Muscle layer of colon (tissue), 2 donors: ENCODE measurements around the gene TRAF3.
"Not testable (repeated sequence)": the region's sequence is repeated elsewhere in the genome, so short reads cannot be mapped to it uniquely, and the experiment has no call there.

ENCODE experiments used
- H3K27ac ChIP-seq: one replicate; pipeline ENCODE4 v1.7.0; 2013; ENCODE audit warnings: low read depth, mild to moderate bottlenecking, low read length, moderate library complexity
- H3K27me3 ChIP-seq, 2 donors: one replicate each; pipeline ENCODE4 v1.7.0; 2013; ENCODE audit warnings: low read length in 2 of 2, mild to moderate bottlenecking in 2 of 2; ENCODE audit not compliant: insufficient read depth in 2 of 2, control insufficient read depth in 1 of 2
- H3K36me3 ChIP-seq: one replicate; pipeline ENCODE4 v1.7.0; 2013; ENCODE audit warnings: mild to moderate bottlenecking, low read length; ENCODE audit not compliant: insufficient read depth
- H3K4me1 ChIP-seq: one replicate; pipeline ENCODE4 v1.7.0; 2013; ENCODE audit warnings: mild to moderate bottlenecking, low read length; ENCODE audit not compliant: insufficient read depth
- H3K4me3 ChIP-seq, 2 donors: one replicate each; pipeline ENCODE4 v1.7.0; 2013; ENCODE audit warnings: low read length in 2 of 2, low read depth in 1 of 2, mild to moderate bottlenecking in 1 of 2, moderate library complexity in 1 of 2
- H3K9ac ChIP-seq: one replicate; pipeline ENCODE4 v1.7.0; 2013; ENCODE audit warnings: low read length
- H3K9me3 ChIP-seq: one replicate; pipeline ENCODE4 v1.7.0; 2013; ENCODE audit warnings: mild to moderate bottlenecking, low read length
- donor health status: abdominal sarcoma.
- donor health status: Adenocarcinoma of cecum.

The TRAF3 gene

DNA sequence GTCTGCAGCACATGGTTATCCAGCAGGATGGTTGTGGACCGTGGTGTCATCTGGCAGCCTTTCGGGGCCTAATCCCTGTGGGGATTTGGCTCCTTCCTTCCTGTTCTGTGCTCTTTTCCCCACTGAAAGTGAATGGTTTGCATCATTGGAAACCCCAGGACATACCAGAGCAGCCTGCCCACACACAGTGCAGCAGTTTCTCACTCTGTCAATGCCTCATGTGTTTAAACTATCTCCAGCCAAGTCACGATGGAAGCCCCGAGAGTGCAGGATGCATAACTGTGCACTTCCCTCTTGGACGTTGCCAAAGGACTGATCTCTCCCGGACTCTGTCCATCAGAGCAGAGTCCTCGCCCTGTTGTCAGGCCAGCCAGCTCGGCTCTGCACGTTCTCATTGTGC lies 116.2 kb downstream of the TRAF3 start:
- H3K27ac ChIP-seq = no peak overlapping the region
- H3K4me1 ChIP-seq = peaks cover 13% of the 10 kb centered on the region
- H3K36me3 ChIP-seq = peaks cover 7% of the 10 kb centered on the region

DNA sequence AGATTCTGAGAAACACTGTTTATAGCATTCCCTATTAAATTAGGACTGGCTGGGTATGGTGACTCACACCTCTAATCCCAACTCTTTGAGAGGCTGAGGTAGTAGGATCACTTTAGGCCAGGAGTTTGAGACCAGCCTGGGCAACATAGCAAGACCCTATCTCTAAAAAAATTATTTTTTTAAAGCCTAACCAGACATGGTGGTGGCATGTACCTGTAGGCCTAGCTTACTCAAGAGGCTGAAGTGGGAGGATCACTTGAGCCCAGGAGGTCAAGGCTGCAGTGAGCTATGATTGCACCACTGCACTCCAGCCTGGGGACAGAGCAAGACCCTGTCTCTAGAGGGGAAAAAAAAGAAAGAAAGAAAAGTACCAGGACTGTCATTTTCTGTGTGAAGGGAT lies 119.5 kb downstream of the TRAF3 start:
- H3K27ac ChIP-seq = not testable (repeated sequence)

More for the DNA sequence above, 116.2 kb downstream of the TRAF3 start:
- Histone ChIP-seq H3K4me3 (no peak overlapping the region), H3K9ac (no peak overlapping the region), H3K27me3 (no peaks in the 10 kb centered on the region), H3K9me3 (no peaks in the 10 kb centered on the region)

DNA sequence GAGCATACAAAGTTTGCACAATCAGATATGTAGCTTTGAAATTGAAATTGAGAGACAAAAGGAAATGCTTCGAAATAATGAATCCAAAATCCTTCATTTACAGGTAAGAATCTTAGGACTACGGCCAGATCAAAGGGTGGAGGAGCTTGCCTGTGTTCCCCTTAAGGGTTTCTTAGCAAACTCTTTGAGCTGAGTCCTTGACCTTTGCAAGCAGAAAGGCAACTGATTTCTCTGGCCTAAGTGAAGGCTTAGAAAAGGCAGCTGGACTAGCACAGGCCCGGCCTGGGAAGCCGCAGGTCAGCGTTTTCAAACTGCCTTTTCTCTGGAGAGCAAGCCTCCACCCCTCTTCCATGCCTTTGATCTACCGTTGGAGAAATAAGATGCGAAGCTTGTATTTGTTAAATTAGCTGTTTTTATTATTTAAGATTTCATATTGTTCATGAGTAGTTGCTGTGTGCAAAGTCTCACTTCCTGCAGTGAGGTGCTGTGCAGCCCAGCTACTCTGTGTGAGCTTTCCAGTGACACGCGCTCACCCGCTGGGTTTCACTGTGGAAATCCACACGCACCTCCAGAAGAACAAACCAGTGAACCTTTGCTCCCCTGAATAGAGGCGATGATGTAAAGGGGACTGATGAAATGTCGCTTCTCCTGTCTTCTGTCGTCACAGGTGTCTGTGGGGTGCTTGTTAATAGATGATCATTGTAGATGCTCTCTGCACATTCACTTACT lies 120.2 kb downstream of the TRAF3 start:
- Histone ChIP-seq H3K4me1 (peaks cover 13% of the 10 kb centered on the region), H3K27ac (no peak overlapping the region), H3K9me3 (no peaks in the 10 kb centered on the region)

More for the DNA sequence above, 119.5 kb downstream of the TRAF3 start:
- peaks cover 10% of the 10 kb centered on the region for H3K36me3 ChIP-seq
- not testable (repeated sequence) for H3K4me3 ChIP-seq, H3K9me3 ChIP-seq, H3K27me3 ChIP-seq, H3K9ac ChIP-seq
- H3K4me1 ChIP-seq = peaks cover 13% of the 10 kb centered on the region

GRCh38 chr14:102898298-102898697 lies 121.0 kb downstream of the TRAF3 start:
- H3K36me3 ChIP-seq = peaks cover 10% of the 10 kb centered on the region
- H3K4me1 ChIP-seq = peaks cover 5% of the 10 kb centered on the region
- H3K27me3 ChIP-seq = no peaks in the 10 kb centered on the region
- H3K27ac ChIP-seq = no peak overlapping the region
- H3K4me3 ChIP-seq = no peak overlapping the region
- no peaks in the 10 kb centered on the region for H3K9me3 ChIP-seq
- H3K9ac ChIP-seq = no peak overlapping the region

More for the DNA sequence above, 120.2 kb downstream of the TRAF3 start:
- Histone ChIP-seq H3K9ac (no peak overlapping the region), H3K36me3 (peaks cover 10% of the 10 kb centered on the region), H3K4me3 (no peak overlapping the region), H3K27me3 (no peaks in the 10 kb centered on the region)

- H3K27me3 ChIP-seq = no peaks in the 10 kb centered on the region
- H3K4me1 ChIP-seq = no peaks in the 10 kb centered on the region
- H3K36me3 ChIP-seq = peaks cover 10% of the 10 kb centered on the region
- H3K4me3 ChIP-seq = no peak overlapping the region
- H3K9me3 ChIP-seq = no peaks in the 10 kb centered on the region
- H3K27ac ChIP-seq = no peak overlapping the region
- H3K9ac ChIP-seq = no peak overlapping the region
Observed at GRCh38 chr14:102898776-102899515, 121.7 kb downstream of the TRAF3 start.

DNA sequence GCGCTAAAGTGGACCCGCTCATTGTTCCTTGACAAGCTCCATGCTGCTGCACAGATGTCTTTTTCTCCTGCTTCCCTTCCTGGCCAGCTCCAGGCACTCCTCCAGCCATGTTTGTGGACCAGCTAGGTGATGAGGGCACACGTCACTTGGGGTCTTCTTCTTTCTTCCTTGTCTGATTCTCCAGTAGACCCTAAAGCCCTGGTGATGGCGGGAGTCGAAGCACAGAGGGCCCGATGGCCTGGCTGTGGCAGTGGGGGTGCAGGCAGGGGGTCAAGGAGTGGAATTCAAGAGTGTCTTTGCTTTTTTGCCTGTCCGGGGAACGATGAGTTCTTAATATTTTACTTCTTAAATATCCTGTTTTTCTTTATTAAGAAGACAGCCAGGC lies 122.3 kb downstream of the TRAF3 start:
- no peaks in the 10 kb centered on the region for H3K9me3 ChIP-seq
- H3K4me1 ChIP-seq = no peaks in the 10 kb centered on the region
- H3K4me3 ChIP-seq = no peak overlapping the region
- no peaks in the 10 kb centered on the region for H3K27me3 ChIP-seq
- no peak overlapping the region for H3K9ac ChIP-seq
- H3K36me3 ChIP-seq = peaks cover 10% of the 10 kb centered on the region
- no peak overlapping the region for H3K27ac ChIP-seq

GRCh38 chr14:102900631-102901571 lies 123.7 kb downstream of the TRAF3 start:
- Histone ChIP-seq H3K27ac (no peak overlapping the region), H3K9me3 (no peaks in the 10 kb centered on the region), H3K36me3 (peaks cover 14% of the 10 kb centered on the region), H3K9ac (no peak overlapping the region), H3K4me1 (no peaks in the 10 kb centered on the region), H3K4me3 (no peak overlapping the region), H3K27me3 (no peaks in the 10 kb centered on the region)

DNA sequence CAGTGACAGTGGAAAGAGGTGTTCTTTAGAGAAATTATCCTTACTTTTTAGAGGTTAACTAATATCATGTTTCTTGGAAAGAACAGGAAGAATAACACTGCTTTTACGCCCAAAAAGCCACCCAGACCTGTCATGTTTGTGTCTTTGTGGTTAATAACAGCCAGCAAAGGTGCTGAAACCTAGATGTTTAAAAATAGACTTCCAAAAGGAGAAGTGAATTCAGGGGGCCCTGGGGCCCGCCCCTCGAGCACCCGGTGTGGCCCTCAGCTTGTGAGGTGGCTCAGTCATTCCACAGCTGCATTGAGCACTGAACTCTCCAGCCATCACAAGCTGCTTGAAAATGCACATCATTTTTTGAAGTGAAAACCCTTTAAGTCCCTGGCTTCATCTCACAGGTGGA lies 124.4 kb downstream of the TRAF3 start:
- Histone ChIP-seq H3K9ac (no peak overlapping the region), H3K4me1 (no peaks in the 10 kb centered on the region), H3K27me3 (no peaks in the 10 kb centered on the region), H3K9me3 (no peaks in the 10 kb centered on the region), H3K36me3 (peaks cover 14% of the 10 kb centered on the region), H3K4me3 (no peak overlapping the region), H3K27ac (no peak overlapping the region)

DNA sequence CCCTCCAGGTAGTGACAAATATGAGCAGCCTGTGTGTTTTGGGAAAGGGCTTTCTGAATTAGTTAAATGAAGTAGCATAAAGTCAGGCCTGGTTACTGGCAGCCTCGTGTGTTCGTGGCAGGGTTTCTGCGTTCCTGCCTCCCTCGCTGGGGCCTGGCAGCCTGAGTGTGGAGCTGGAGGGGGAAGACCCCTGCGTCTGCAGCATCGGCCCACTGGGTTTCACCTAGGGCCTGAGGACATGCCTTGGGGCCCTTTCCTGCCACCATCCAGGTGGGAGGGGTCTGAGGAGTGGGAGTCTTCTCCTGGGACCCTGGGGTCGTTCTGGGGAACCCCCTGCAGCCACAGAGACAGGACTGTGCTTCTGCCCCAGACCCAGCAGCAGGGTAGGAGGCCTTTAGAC lies 124.8 kb downstream of the TRAF3 start:
- H3K36me3 ChIP-seq = peaks cover 14% of the 10 kb centered on the region

GRCh38 chr14:102902523-102903247 lies 125.4 kb downstream of the TRAF3 start:
- Histone ChIP-seq H3K9ac (no peak overlapping the region), H3K36me3 (peaks cover 14% of the 10 kb centered on the region), H3K27ac (no peak overlapping the region)

More for the DNA sequence above, 124.8 kb downstream of the TRAF3 start:
- Histone ChIP-seq H3K27ac (no peak overlapping the region), H3K27me3 (no peaks in the 10 kb centered on the region), H3K4me3 (no peak overlapping the region), H3K9me3 (no peaks in the 10 kb centered on the region), H3K4me1 (no peaks in the 10 kb centered on the region), H3K9ac (no peak overlapping the region)

More at GRCh38 chr14:102902523-102903247, 125.4 kb downstream of the TRAF3 start:
- Histone ChIP-seq H3K4me1 (no peaks in the 10 kb centered on the region), H3K27me3 (no peaks in the 10 kb centered on the region), H3K4me3 (no peak overlapping the region), H3K9me3 (no peaks in the 10 kb centered on the region)
